K562 (cell line): Measurements from ENCODE around the gene GPR37L1. TPM values are rescaled to one million over a fixed set of nuclear protein-coding genes. Genes with fewer than 3 reads are reported as not detected.

ENCODE experiments used
- KDM4B ChIP-seq, 2 experiments: fragments of 450-650 bp in 1 of 2; sonication (generic) in 1 of 2; IDR thresholded peaks; 2 replicates each; pipeline ENCODE4 v1.6.1; 2016 to 2017; ENCODE audit warnings: borderline replicate concordance in 2 of 2, antibody characterized with exemption in 1 of 2, low read depth in 1 of 2, mild to moderate bottlenecking in 1 of 2
- NFRKB ChIP-seq: fragments of 450-650 bp; IDR thresholded peaks from 2 replicates; pipeline ENCODE4 v1.6.1; 2016; ENCODE audit warnings: low read depth
- SMAD4 ChIP-seq: fragments of 250-450 bp; sonication (Bioruptor Pico); conservative IDR thresholded peaks from 2 replicates; pipeline ENCODE4 v1.8.0; 2021; ENCODE audit warnings: inconsistent platforms, mild to moderate bottlenecking, moderate library complexity
- TAF1 ChIP-seq: IDR thresholded peaks from 2 replicates; pipeline ENCODE4 v1.6.1; 2011; ENCODE audit warnings: mild to moderate bottlenecking, low read length, moderate library complexity; ENCODE audit not compliant: insufficient read depth, control insufficient read depth, severe bottlenecking; ENCODE audit errors: extremely low read depth
- TAF7 ChIP-seq: fragments of 450-650 bp; IDR thresholded peaks from 2 replicates; pipeline ENCODE4 v1.6.1; 2016; ENCODE audit warnings: missing genetic modification characterization, missing compliant biosample characterization
- XRCC5 ChIP-seq: fragments of 200-400 bp; formaldehyde crosslinking; IDR thresholded peaks from 2 replicates; pipeline ENCODE4 v1.6.1; 2017; ENCODE audit warnings: low read depth, mild to moderate bottlenecking, low read length
- polyA plus RNA-seq, 8 experiments: library from polyadenylated mRNA; depleted of rRNA in 4 of 8; stranded (reverse) in 5 of 8; unstranded in 3 of 8; fragments of >200 nt; fragmentation: Nextera tagmentation in 2 of 8; fragmentation: Illumina TruSeq in 1 of 8; extraction: Ambion mirVana in 2 of 8; extraction: Trizol in 1 of 8; gene quantifications; 2 replicates each; pipeline versions ENCODE4 v1.2.1 to v1.2.3, GENCODE V29; 2011 to 2014; ENCODE audit warnings: inconsistent platforms in 1 of 8, missing spikeins in 1 of 8
- total RNA-seq, 7 experiments: library from RNA; depleted of rRNA in 6 of 7; stranded (reverse); fragments of >200 nt in 6 of 7; fragmentation: Illumina TruSeq in 2 of 7; extraction: Trizol in 2 of 7; gene quantifications; 2 replicates each; pipeline versions ENCODE4 v1.2.1 to v1.2.3, GENCODE V29; 2011 to 2021; ENCODE audit warnings: low replicate concordance in 1 of 7
- TF ChIP-seq, protein P1 (sequence below), 2 experiments: fragments of 450-650 bp; formaldehyde crosslinking in 1 of 2; IDR thresholded peaks; 2 replicates each; pipeline versions ENCODE4 v1.4.0 to v1.6.1; 2014 to 2020; ENCODE audit warnings: mild to moderate bottlenecking in 2 of 2, borderline replicate concordance in 1 of 2, low read depth in 1 of 2
- TF ChIP-seq, protein P2 (sequence below): sonication (generic); formaldehyde crosslinking; IDR thresholded peaks from 2 replicates; pipeline ENCODE4 v1.8.0; 2023; ENCODE audit warnings: missing genetic modification reagents, mild to moderate bottlenecking, borderline replicate concordance
- TF ChIP-seq, protein P3 (sequence below), 2 experiments: IDR thresholded peaks; 2 replicates each; pipeline ENCODE4 v1.6.1; 2011; ENCODE audit warnings: borderline replicate concordance in 1 of 2, control low read depth in 1 of 2, low read depth in 1 of 2, low read length in 1 of 2, mild to moderate bottlenecking in 1 of 2, mixed read lengths in 1 of 2, moderate library complexity in 1 of 2; ENCODE audit not compliant: insufficient read depth in 1 of 2, insufficient read length in 1 of 2, poor library complexity in 1 of 2, severe bottlenecking in 1 of 2; ENCODE audit errors: extremely low read depth in 1 of 2

Gene GPR37L1
- total and polyA plus RNA-seq, 9 of the 15 experiments (the other 6 are each of a cell fraction or from before 2014, with no cell fraction given), result not detected

DNA sequence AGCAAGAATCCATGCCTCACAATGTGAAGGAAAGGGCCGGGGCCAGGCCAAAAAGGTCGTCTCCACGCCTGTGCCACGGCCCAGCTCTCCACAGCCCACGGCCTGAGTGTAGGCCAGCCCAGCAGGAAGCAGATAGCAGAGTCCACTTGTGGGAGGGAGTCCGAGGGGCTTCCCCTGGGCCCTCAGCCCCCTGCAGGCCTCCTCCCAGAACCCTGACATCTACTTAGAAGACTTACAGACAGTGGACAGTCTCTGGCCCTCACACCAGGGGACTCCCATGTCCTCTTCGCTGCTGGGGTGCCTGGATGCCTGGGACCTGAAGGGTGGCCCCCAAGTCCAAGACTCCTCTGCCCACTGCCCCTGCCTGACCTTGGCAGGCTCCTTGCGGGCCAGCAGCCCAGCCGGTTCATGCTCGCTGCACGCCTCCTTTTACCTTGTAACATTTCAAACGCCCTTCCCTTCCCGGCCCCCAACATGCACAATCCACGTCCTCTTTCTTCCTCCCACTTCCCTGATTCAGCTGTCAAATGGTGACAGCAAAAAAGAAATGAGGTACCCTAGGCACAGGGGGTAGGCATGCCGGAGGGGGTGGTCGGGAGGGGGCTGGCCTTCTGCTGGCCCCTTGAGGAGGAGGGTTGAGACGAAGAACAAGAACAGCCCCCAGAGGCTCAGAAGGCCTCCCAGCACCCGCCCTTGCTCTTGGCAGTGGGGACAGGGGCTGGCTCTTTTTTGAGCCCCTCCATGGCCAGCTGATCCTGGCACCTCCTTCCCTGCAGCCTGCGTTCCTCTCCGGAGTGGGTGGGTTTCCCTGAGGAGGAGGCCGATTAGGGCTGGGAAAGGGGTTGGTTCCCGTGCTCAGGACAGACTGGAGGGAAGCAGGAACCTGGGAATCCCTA lies 38.7 kb downstream of the GPR37L1 start (continued):
- TF ChIP-seq, protein P1, sequence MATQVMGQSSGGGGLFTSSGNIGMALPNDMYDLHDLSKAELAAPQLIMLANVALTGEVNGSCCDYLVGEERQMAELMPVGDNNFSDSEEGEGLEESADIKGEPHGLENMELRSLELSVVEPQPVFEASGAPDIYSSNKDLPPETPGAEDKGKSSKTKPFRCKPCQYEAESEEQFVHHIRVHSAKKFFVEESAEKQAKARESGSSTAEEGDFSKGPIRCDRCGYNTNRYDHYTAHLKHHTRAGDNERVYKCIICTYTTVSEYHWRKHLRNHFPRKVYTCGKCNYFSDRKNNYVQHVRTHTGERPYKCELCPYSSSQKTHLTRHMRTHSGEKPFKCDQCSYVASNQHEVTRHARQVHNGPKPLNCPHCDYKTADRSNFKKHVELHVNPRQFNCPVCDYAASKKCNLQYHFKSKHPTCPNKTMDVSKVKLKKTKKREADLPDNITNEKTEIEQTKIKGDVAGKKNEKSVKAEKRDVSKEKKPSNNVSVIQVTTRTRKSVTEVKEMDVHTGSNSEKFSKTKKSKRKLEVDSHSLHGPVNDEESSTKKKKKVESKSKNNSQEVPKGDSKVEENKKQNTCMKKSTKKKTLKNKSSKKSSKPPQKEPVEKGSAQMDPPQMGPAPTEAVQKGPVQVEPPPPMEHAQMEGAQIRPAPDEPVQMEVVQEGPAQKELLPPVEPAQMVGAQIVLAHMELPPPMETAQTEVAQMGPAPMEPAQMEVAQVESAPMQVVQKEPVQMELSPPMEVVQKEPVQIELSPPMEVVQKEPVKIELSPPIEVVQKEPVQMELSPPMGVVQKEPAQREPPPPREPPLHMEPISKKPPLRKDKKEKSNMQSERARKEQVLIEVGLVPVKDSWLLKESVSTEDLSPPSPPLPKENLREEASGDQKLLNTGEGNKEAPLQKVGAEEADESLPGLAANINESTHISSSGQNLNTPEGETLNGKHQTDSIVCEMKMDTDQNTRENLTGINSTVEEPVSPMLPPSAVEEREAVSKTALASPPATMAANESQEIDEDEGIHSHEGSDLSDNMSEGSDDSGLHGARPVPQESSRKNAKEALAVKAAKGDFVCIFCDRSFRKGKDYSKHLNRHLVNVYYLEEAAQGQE (IDR thresholded peaks at IDR 0.05; ENCODE audit: borderline replicate concordance), result no peak
- TF ChIP-seq, protein P1 (CRISPR knock-in tag; IDR thresholded peaks at IDR 0.05; ENCODE audit: low read depth), result 0 out of 2 replicates have a peak, but pooled peaks have one; percentile 42
- TF ChIP-seq SMAD4 (CRISPR knock-in tag) (no peak), KDM4B (IDR thresholded peaks at IDR 0.05; ENCODE audit: borderline replicate concordance in 2 of 2, low read depth in 1 of 2) (no peak), TAF7 (tag) (0 out of 2 replicates have a peak, but pooled peaks have one; percentile 21), NFRKB (peak; percentile 77), TAF1 (peak; percentile 5), XRCC5 (0 out of 2 replicates have a peak, but pooled peaks have one; percentile 21)
- TF ChIP-seq, protein P2, sequence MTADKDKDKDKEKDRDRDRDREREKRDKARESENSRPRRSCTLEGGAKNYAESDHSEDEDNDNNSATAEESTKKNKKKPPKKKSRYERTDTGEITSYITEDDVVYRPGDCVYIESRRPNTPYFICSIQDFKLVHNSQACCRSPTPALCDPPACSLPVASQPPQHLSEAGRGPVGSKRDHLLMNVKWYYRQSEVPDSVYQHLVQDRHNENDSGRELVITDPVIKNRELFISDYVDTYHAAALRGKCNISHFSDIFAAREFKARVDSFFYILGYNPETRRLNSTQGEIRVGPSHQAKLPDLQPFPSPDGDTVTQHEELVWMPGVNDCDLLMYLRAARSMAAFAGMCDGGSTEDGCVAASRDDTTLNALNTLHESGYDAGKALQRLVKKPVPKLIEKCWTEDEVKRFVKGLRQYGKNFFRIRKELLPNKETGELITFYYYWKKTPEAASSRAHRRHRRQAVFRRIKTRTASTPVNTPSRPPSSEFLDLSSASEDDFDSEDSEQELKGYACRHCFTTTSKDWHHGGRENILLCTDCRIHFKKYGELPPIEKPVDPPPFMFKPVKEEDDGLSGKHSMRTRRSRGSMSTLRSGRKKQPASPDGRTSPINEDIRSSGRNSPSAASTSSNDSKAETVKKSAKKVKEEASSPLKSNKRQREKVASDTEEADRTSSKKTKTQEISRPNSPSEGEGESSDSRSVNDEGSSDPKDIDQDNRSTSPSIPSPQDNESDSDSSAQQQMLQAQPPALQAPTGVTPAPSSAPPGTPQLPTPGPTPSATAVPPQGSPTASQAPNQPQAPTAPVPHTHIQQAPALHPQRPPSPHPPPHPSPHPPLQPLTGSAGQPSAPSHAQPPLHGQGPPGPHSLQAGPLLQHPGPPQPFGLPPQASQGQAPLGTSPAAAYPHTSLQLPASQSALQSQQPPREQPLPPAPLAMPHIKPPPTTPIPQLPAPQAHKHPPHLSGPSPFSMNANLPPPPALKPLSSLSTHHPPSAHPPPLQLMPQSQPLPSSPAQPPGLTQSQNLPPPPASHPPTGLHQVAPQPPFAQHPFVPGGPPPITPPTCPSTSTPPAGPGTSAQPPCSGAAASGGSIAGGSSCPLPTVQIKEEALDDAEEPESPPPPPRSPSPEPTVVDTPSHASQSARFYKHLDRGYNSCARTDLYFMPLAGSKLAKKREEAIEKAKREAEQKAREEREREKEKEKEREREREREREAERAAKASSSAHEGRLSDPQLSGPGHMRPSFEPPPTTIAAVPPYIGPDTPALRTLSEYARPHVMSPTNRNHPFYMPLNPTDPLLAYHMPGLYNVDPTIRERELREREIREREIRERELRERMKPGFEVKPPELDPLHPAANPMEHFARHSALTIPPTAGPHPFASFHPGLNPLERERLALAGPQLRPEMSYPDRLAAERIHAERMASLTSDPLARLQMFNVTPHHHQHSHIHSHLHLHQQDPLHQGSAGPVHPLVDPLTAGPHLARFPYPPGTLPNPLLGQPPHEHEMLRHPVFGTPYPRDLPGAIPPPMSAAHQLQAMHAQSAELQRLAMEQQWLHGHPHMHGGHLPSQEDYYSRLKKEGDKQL (CRISPR knock-in tag), result 0 out of 2 replicates have a peak, but pooled peaks have one; percentile 58
- TF ChIP-seq, protein P3, sequence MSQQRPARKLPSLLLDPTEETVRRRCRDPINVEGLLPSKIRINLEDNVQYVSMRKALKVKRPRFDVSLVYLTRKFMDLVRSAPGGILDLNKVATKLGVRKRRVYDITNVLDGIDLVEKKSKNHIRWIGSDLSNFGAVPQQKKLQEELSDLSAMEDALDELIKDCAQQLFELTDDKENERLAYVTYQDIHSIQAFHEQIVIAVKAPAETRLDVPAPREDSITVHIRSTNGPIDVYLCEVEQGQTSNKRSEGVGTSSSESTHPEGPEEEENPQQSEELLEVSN (IDR thresholded peaks at IDR 0.05; ENCODE audit: borderline replicate concordance in 1 of 2, extremely low read depth in 1 of 2, insufficient read depth in 1 of 2, insufficient read length in 1 of 2, low read depth in 1 of 2, low read length in 1 of 2, poor library complexity in 1 of 2, severe bottlenecking in 1 of 2), result no peak
